Osteocyte (in vitro differentiated cells): ENCODE data around the gene OR2V2. TPM values are rescaled to one million over a fixed set of nuclear protein-coding genes. Genes with fewer than 3 reads are reported as not detected.
"Not testable (repeated sequence)": the region's sequence is repeated elsewhere in the genome, so short reads cannot be mapped to it uniquely, and the experiment has no call there.

ENCODE experiments used
- DNase-seq: peaks from one replicate; pipeline ENCODE4 v3.0.0; 2021; ENCODE audit warnings: mixed read lengths; ENCODE audit not compliant: unreplicated experiment; ENCODE audit errors: extremely low spot score
- H3K27ac Mint-ChIP-seq: one replicate; pipeline ENCODE4 v1.8.0; 2021; ENCODE audit warnings: mild to moderate bottlenecking, mixed read lengths; ENCODE audit not compliant: unreplicated experiment
- H3K27me3 Mint-ChIP-seq: one replicate; pipeline ENCODE4 v1.8.0; 2021; ENCODE audit warnings: mixed read lengths; ENCODE audit not compliant: unreplicated experiment
- H3K36me3 Mint-ChIP-seq: one replicate; pipeline ENCODE4 v1.8.0; 2021; ENCODE audit warnings: mixed read lengths; ENCODE audit not compliant: unreplicated experiment
- H3K4me1 Mint-ChIP-seq: one replicate; pipeline ENCODE4 v1.8.0; 2021; ENCODE audit warnings: mixed read lengths; ENCODE audit not compliant: unreplicated experiment
- H3K4me3 Mint-ChIP-seq: one replicate; pipeline ENCODE4 v1.8.0; 2021; ENCODE audit warnings: mild to moderate bottlenecking, moderate library complexity, mixed read lengths; ENCODE audit not compliant: unreplicated experiment
- H3K9me3 Mint-ChIP-seq: one replicate; pipeline ENCODE4 v1.8.0; 2021; ENCODE audit warnings: mixed read lengths; ENCODE audit not compliant: unreplicated experiment
- CTCF ChIP-seq: fragments of 200-600 bp; sonication (generic); IDR thresholded peaks from 2 replicates; pipeline ENCODE4 v1.5.0; 2021; ENCODE audit warnings: antibody characterized with exemption, mild to moderate bottlenecking, moderate library complexity
- total RNA-seq: library from RNA; stranded (reverse); gene quantifications from 2 replicates; pipeline ENCODE4 v1.2.1, GENCODE V29; 2021

OR2V2 gene
- total RNA-seq, 1 donor from 2014 or later: not detected

- H3K36me3 Mint-ChIP-seq, H3K27ac Mint-ChIP-seq, H3K4me1 Mint-ChIP-seq, H3K9me3 Mint-ChIP-seq: not testable (repeated sequence)
- H3K4me3 Mint-ChIP-seq: peak overlapping the region; percentile 48
- H3K27me3 Mint-ChIP-seq: peaks cover 54% of the 10 kb centered on the region
- peak; percentile 54 for DNase-seq
Observed at GRCh38 chr5:181104259-181104568, 43.2 kb upstream of the OR2V2 start.

GRCh38 chr5:181104606-181105390 is 42.6 kb upstream of the OR2V2 start:
- H3K9me3 Mint-ChIP-seq, H3K36me3 Mint-ChIP-seq, H3K4me1 Mint-ChIP-seq, H3K4me3 Mint-ChIP-seq, H3K27ac Mint-ChIP-seq: not testable (repeated sequence)
- DNase-seq: peak; percentile 67
- H3K27me3 Mint-ChIP-seq: peaks cover 48% of the 10 kb centered on the region

GRCh38 chr5:181105391-181106025 is 41.9 kb upstream of the OR2V2 start:
- Mint-ChIP-seq H3K36me3 (no peaks in the 10 kb centered on the region), H3K27ac (no peak overlapping the region), H3K27me3 (peaks cover 48% of the 10 kb centered on the region), H3K9me3 (no peaks in the 10 kb centered on the region), H3K4me1 (peaks cover 4% of the 10 kb centered on the region), H3K4me3 (no peak overlapping the region)
- no peak for TF ChIP-seq CTCF
- peak; percentile 60 for DNase-seq

GRCh38 chr5:181107699-181108098 is 39.7 kb upstream of the OR2V2 start:
- peaks cover 60% of the 10 kb centered on the region for H3K27me3 Mint-ChIP-seq

GRCh38 chr5:181108578-181109165 is 38.7 kb upstream of the OR2V2 start:
- Mint-ChIP-seq H3K36me3 (no peaks in the 10 kb centered on the region), H3K4me1 (peaks cover 4% of the 10 kb centered on the region), H3K27me3 (peaks cover 56% of the 10 kb centered on the region), H3K27ac (no peak overlapping the region), H3K9me3 (no peaks in the 10 kb centered on the region), H3K4me3 (no peak overlapping the region)
- TF ChIP-seq CTCF: no peak
- peak; percentile 70 for DNase-seq

More at GRCh38 chr5:181107699-181108098, 39.7 kb upstream of the OR2V2 start:
- Mint-ChIP-seq H3K9me3 (no peaks in the 10 kb centered on the region), H3K36me3 (no peaks in the 10 kb centered on the region), H3K4me1 (peaks cover 4% of the 10 kb centered on the region), H3K27ac (no peak overlapping the region), H3K4me3 (no peak overlapping the region)
- no peak for DNase-seq
- no peak for TF ChIP-seq CTCF

GRCh38 chr5:181109489-181110013 is 37.8 kb upstream of the OR2V2 start:
- Mint-ChIP-seq H3K27ac (no peak overlapping the region), H3K27me3 (peaks cover 57% of the 10 kb centered on the region), H3K4me1 (no peaks in the 10 kb centered on the region), H3K4me3 (no peak overlapping the region), H3K9me3 (no peaks in the 10 kb centered on the region), H3K36me3 (no peaks in the 10 kb centered on the region)
- no peak for TF ChIP-seq CTCF
- DNase-seq: no peak
